K562 (cell line): ENCODE results near the gene NEMF. TPM values are rescaled to one million over a fixed set of nuclear protein-coding genes. Genes with fewer than 3 reads are reported as not detected.
A peak's percentile ranks its signal among the peaks of the same experiment; 100 is the strongest.

Experiments used
- ATAC-seq: fragments of 200-7000 bp; cut with Tn5 transposase; 3 replicates; pipeline ENCODE4 v1.9.1; 2020; ENCODE audit warnings: moderate library complexity
- BruUV-seq: library from RNA; stranded (reverse); fragments of 400-500 nt; replicated peaks from 2 replicates; lab custom pipeline; 2021; lab: Mats Ljungman, UMichigan
- CTCF ChIA-PET: fragments of 300-600 bp; formaldehyde crosslinking; extraction: SDS; loops from one replicate; lab custom pipeline; 2021; ENCODE audit warnings: low intra/inter-chr PET ratio; lab: Yijun Ruan, JAX
- POLR2A ChIA-PET: fragments of 300-600, 350-650 bp; sonication (Branson Sonifier 250); formaldehyde crosslinking; extraction: SDS; loops from one replicate; lab custom pipeline; 2021; ENCODE audit warnings: antibody characterized with exemption, inconsistent platforms; lab: Yijun Ruan, JAX
- DNase-seq, 4 experiments: peaks; one replicate each; pipeline versions ENCODE4 v3.0.0 to v3.0.0-alpha.2; 2011 to 2018; ENCODE audit warnings: low spot score in 3 of 4, mixed read lengths in 3 of 4; ENCODE audit errors: extremely low read depth in 1 of 4
- FAIRE-seq: peaks from 2 replicates; lab custom pipeline; 2011; peaks lifted over from hg19 to GRCh38; lab: Jason Lieb, UNC
- H2AFZ ChIP-seq: 2 replicates; pipeline ENCODE4 v1.6.0; 2011; ENCODE audit warnings: low read depth, low read length, control low read depth, inconsistent platforms
- H3K27ac ChIP-seq: fragments of 200-600 bp; 3 replicates; pipeline ENCODE4 v1.8.0; 2011; ENCODE audit warnings: low read depth, mild to moderate bottlenecking, control low read depth, inconsistent platforms, low read length, moderate library complexity, mixed read lengths; ENCODE audit errors: extremely low read depth
- H3K27me3 ChIP-seq, 2 experiments: fragments of 300-600 bp in 1 of 2; 2 replicates in 1 of 2; 3 replicates in 1 of 2; pipeline versions ENCODE4 v1.6.0 to v1.8.0; 2011; ENCODE audit warnings: inconsistent platforms in 2 of 2, low read length in 2 of 2, mild to moderate bottlenecking in 1 of 2, mixed read lengths in 1 of 2, moderate library complexity in 1 of 2; ENCODE audit not compliant: control insufficient read depth in 2 of 2, insufficient read depth in 2 of 2
- H3K36me3 ChIP-seq: fragments of 300-600 bp; 3 replicates; pipeline ENCODE4 v1.8.0; 2011; ENCODE audit warnings: mild to moderate bottlenecking, low read length, inconsistent platforms; ENCODE audit not compliant: control insufficient read depth, insufficient read depth
- H3K4me1 ChIP-seq, 2 experiments: fragments of 200-600 bp in 1 of 2; replicated peaks in 1 of 2; 2 replicates in 1 of 2; 3 replicates in 1 of 2; pipeline versions ENCODE4 v1.5.1 to v1.8.0; 2011; ENCODE audit warnings: inconsistent platforms in 2 of 2, low read length in 2 of 2, mild to moderate bottlenecking in 1 of 2, mixed read lengths in 1 of 2, moderate library complexity in 1 of 2; ENCODE audit not compliant: control insufficient read depth in 2 of 2, insufficient read depth in 2 of 2
- H3K4me2 ChIP-seq: 2 replicates; pipeline ENCODE4 v1.6.1; 2011; ENCODE audit warnings: low read length, control low read depth, inconsistent platforms, mixed read lengths; ENCODE audit not compliant: insufficient read depth
- H3K4me3 ChIP-seq: fragments of 200-600 bp; sonication (generic), shearing (Covaris generic); 2 replicates; pipeline ENCODE4 v1.5.1; 2016; ENCODE audit warnings: control low read depth, inconsistent platforms
- H3K79me2 ChIP-seq: fragments of 200-600 bp; 3 replicates; pipeline ENCODE4 v1.8.0; 2011; ENCODE audit warnings: low read length, inconsistent platforms; ENCODE audit not compliant: control insufficient read depth, insufficient read depth
- H3K9ac ChIP-seq, 2 experiments: 2 replicates each; pipeline versions ENCODE4 v1.6.0 to v1.6.1; 2011; ENCODE audit warnings: low read depth in 2 of 2, low read length in 2 of 2, control low read depth in 1 of 2, inconsistent platforms in 1 of 2, mild to moderate bottlenecking in 1 of 2, mixed read lengths in 1 of 2; ENCODE audit not compliant: insufficient read depth in 1 of 2
- H3K9me1 ChIP-seq: one replicate; pipeline ENCODE4 v1.6.0; 2011; ENCODE audit warnings: inconsistent platforms, mild to moderate bottlenecking, low read length, moderate library complexity; ENCODE audit not compliant: control insufficient read depth, insufficient read depth
- H3K9me3 ChIP-seq: replicated peaks from 2 replicates; pipeline ENCODE4 v1.5.1; 2011; ENCODE audit warnings: low read depth, low read length, inconsistent platforms; ENCODE audit not compliant: control insufficient read depth, insufficient read depth
- H4K20me1 ChIP-seq: replicated peaks from 2 replicates; pipeline ENCODE4 v1.6.1; 2011; ENCODE audit warnings: low read length, inconsistent platforms, mixed read lengths; ENCODE audit not compliant: control insufficient read depth, insufficient read depth
- CBFB ChIP-seq: sonication (generic); formaldehyde crosslinking; IDR thresholded peaks from 2 replicates; pipeline ENCODE4 v1.4.0; 2020; ENCODE audit warnings: mild to moderate bottlenecking, missing genetic modification reagents
- CBX5 ChIP-seq: IDR thresholded peaks from 2 replicates; pipeline ENCODE4 v1.6.1; 2014; ENCODE audit warnings: low read depth, borderline replicate concordance
- CXXC5 ChIP-seq: fragments of 250-450 bp; sonication (Bioruptor Pico); IDR thresholded peaks from 2 replicates; pipeline ENCODE4 v1.8.0; 2022; ENCODE audit warnings: inconsistent platforms, mild to moderate bottlenecking, moderate library complexity
- ELF2 ChIP-seq: fragments of 250-450 bp; sonication (Bioruptor Pico); IDR thresholded peaks from 2 replicates; pipeline ENCODE4 v1.5.0; 2021; ENCODE audit warnings: mild to moderate bottlenecking
- KLF13 ChIP-seq: fragments of 450-650 bp; IDR thresholded peaks from 2 replicates; pipeline ENCODE4 v1.6.1; 2016; ENCODE audit warnings: missing genetic modification characterization, low read depth, mild to moderate bottlenecking, missing compliant biosample characterization, moderate library complexity, borderline replicate concordance
- PTBP1 ChIP-seq: fragments of 200-400 bp; formaldehyde crosslinking; IDR thresholded peaks from 2 replicates; pipeline ENCODE4 v1.6.1; 2017; ENCODE audit warnings: low read depth, low read length
- THAP12 ChIP-seq: fragments of 250-450 bp; sonication (Bioruptor Pico); IDR thresholded peaks from 2 replicates; pipeline ENCODE4 v1.9.0; 2021; ENCODE audit warnings: mild to moderate bottlenecking, inconsistent platforms
- ZNF124 ChIP-seq: sonication (generic); formaldehyde crosslinking; IDR thresholded peaks from 2 replicates; pipeline ENCODE4 v1.8.1; 2022; ENCODE audit warnings: missing genetic modification reagents
- WGBS: fragments of 100-300 bp; shearing (Covaris generic); methylation state at CpG from one replicate; pipeline ENCODE4 v1.1.6; 2016; ENCODE audit warnings: low coverage, mixed read lengths; ENCODE audit not compliant: insufficient coverage; ENCODE audit errors: missing lambda C conversion rate; 5-methylcytosine and 5-hydroxymethylcytosine counted together
- in situ Hi-C: fragments of 300-500 bp; cut with MboI; formaldehyde crosslinking; loops from 4 replicates; pipeline ENCODE4 v1.15.0; 2018; ENCODE audit warnings: inconsistent platforms, mixed read lengths
- intact Hi-C: fragments of 100-400 bp; cut with micrococcal nuclease; formaldehyde crosslinking; loops from 2 replicates; pipeline ENCODE4 v1.14.2; 2022
- polyA plus RNA-seq, 8 experiments: library from polyadenylated mRNA; depleted of rRNA in 4 of 8; stranded (reverse) in 5 of 8; unstranded in 3 of 8; fragments of >200 nt; fragmentation: Nextera tagmentation in 2 of 8; fragmentation: Illumina TruSeq in 1 of 8; extraction: Ambion mirVana in 2 of 8; extraction: Trizol in 1 of 8; gene quantifications; 2 replicates each; pipeline versions ENCODE4 v1.2.1 to v1.2.3, GENCODE V29; 2011 to 2014; ENCODE audit warnings: inconsistent platforms in 1 of 8, missing spikeins in 1 of 8
- total RNA-seq, 7 experiments: library from RNA; depleted of rRNA in 6 of 7; stranded (reverse); fragments of >200 nt in 6 of 7; fragmentation: Illumina TruSeq in 2 of 7; extraction: Trizol in 2 of 7; gene quantifications; 2 replicates each; pipeline versions ENCODE4 v1.2.1 to v1.2.3, GENCODE V29; 2011 to 2021; ENCODE audit warnings: low replicate concordance in 1 of 7
- TF ChIP-seq, protein P1 (sequence below), 2 experiments: fragments of 150-350 bp in 1 of 2; IDR thresholded peaks; 2 replicates each; pipeline ENCODE4 v1.6.1; 2012 to 2016; ENCODE audit warnings: low read depth in 2 of 2, low read length in 2 of 2, mild to moderate bottlenecking in 1 of 2, moderate library complexity in 1 of 2
- TF ChIP-seq, protein P2 (sequence below): fragments of 200-800 bp; sonication (Bioruptor generic); IDR thresholded peaks from 2 replicates; pipeline ENCODE4 v1.6.1; 2017; ENCODE audit warnings: missing genetic modification characterization, missing compliant biosample characterization
- TF ChIP-seq, protein P3 (sequence below): fragments of 250-450 bp; sonication (Bioruptor Pico); IDR thresholded peaks from 2 replicates; pipeline ENCODE4 v1.4.0; 2020; ENCODE audit warnings: mild to moderate bottlenecking
- TF ChIP-seq, protein P4 (sequence below): sonication (generic); formaldehyde crosslinking; IDR thresholded peaks from 2 replicates; pipeline ENCODE4 v1.9.0; 2022; ENCODE audit warnings: mild to moderate bottlenecking, missing genetic modification reagents

NEMF gene
- total and polyA plus RNA-seq, 9 of the 15 experiments (the other 6 are each of a cell fraction or from before 2014, with no cell fraction given), result 38.8 to 94.4 (median 61.0) TPM

- Histone ChIP-seq H3K79me2 (no peaks in the 10 kb centered on the region), H3K4me2 (no peak overlapping the region; the same call in 1 of the 2 replicates), H3K27me3 (no peaks in the 10 kb centered on the region), H3K9me3 (no peaks in the 10 kb centered on the region), H3K4me1 (peaks cover 17 to 29% of the 10 kb centered on the region in 2 experiments), H3K4me3 (no peak overlapping the region), H4K20me1 (no peaks in the 10 kb centered on the region), H3K36me3 (no peaks in the 10 kb centered on the region), H3K9me1 (no peaks in the 10 kb centered on the region), H2AFZ (peak overlapping the region; percentile 80), H3K27ac (no peak overlapping the region; the same call in 2 of the 3 replicates), H3K9ac (no peak overlapping the region)
- FAIRE-seq, result peak; percentile 88
- in situ Hi-C loops (no loop called here), intact Hi-C loops (no loop called here)
- no peak for DNase-seq
- CTCF ChIA-PET, result interaction anchor here (0.6 kb wide), 1 partner anchor 17 kb away, joined by 4 read pairs; no protein-coding TSS in a partner anchor
- POLR2A ChIA-PET, result interaction anchor here (0.9 to 2.3 kb wide), 4 partner anchors 10 to 21 kb away, joined by 3 to 12 read pairs (median 3); partner anchors contain the start of gene ARF6
- no TSS peak for BruUV-seq
- peak; percentile 78 for ATAC-seq
- WGBS, result 40% methylated on average over 4 of the region's 4 CpGs
- TF ChIP-seq CBFB (CRISPR knock-in tag), result no peak
- TF ChIP-seq THAP12, result no peak
- TF ChIP-seq, protein P1, sequence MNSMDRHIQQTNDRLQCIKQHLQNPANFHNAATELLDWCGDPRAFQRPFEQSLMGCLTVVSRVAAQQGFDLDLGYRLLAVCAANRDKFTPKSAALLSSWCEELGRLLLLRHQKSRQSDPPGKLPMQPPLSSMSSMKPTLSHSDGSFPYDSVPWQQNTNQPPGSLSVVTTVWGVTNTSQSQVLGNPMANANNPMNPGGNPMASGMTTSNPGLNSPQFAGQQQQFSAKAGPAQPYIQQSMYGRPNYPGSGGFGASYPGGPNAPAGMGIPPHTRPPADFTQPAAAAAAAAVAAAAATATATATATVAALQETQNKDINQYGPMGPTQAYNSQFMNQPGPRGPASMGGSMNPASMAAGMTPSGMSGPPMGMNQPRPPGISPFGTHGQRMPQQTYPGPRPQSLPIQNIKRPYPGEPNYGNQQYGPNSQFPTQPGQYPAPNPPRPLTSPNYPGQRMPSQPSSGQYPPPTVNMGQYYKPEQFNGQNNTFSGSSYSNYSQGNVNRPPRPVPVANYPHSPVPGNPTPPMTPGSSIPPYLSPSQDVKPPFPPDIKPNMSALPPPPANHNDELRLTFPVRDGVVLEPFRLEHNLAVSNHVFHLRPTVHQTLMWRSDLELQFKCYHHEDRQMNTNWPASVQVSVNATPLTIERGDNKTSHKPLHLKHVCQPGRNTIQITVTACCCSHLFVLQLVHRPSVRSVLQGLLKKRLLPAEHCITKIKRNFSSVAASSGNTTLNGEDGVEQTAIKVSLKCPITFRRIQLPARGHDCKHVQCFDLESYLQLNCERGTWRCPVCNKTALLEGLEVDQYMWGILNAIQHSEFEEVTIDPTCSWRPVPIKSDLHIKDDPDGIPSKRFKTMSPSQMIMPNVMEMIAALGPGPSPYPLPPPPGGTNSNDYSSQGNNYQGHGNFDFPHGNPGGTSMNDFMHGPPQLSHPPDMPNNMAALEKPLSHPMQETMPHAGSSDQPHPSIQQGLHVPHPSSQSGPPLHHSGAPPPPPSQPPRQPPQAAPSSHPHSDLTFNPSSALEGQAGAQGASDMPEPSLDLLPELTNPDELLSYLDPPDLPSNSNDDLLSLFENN (IDR thresholded peaks at IDR 0.05; ENCODE audit: low read depth in 2 of 2, low read length in 2 of 2), result no peak
- TF ChIP-seq ELF2 (CRISPR knock-in tag), result no peak
- TF ChIP-seq, protein P2, sequence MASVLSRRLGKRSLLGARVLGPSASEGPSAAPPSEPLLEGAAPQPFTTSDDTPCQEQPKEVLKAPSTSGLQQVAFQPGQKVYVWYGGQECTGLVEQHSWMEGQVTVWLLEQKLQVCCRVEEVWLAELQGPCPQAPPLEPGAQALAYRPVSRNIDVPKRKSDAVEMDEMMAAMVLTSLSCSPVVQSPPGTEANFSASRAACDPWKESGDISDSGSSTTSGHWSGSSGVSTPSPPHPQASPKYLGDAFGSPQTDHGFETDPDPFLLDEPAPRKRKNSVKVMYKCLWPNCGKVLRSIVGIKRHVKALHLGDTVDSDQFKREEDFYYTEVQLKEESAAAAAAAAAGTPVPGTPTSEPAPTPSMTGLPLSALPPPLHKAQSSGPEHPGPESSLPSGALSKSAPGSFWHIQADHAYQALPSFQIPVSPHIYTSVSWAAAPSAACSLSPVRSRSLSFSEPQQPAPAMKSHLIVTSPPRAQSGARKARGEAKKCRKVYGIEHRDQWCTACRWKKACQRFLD (CRISPR knock-in tag), result peak; percentile 11; the same call in 1 of the 2 replicates
- TF ChIP-seq, protein P3, sequence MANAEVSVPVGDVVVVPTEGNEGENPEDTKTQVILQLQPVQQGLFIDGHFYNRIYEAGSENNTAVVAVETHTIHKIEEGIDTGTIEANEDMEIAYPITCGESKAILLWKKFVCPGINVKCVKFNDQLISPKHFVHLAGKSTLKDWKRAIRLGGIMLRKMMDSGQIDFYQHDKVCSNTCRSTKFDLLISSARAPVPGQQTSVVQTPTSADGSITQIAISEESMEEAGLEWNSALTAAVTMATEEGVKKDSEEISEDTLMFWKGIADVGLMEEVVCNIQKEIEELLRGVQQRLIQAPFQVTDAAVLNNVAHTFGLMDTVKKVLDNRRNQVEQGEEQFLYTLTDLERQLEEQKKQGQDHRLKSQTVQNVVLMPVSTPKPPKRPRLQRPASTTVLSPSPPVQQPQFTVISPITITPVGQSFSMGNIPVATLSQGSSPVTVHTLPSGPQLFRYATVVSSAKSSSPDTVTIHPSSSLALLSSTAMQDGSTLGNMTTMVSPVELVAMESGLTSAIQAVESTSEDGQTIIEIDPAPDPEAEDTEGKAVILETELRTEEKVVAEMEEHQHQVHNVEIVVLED (CRISPR knock-in tag), result no peak
- TF ChIP-seq ZNF124 (CRISPR knock-in tag), result no peak
- TF ChIP-seq CBX5, result no peak
- TF ChIP-seq PTBP1, result no peak
- no peak for TF ChIP-seq CXXC5 (CRISPR knock-in tag)
- TF ChIP-seq KLF13, result no peak
- TF ChIP-seq, protein P4, sequence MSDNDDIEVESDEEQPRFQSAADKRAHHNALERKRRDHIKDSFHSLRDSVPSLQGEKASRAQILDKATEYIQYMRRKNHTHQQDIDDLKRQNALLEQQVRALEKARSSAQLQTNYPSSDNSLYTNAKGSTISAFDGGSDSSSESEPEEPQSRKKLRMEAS (CRISPR knock-in tag), result no peak
Measured at GRCh38 chr14:49881350-49882001, 28.9 kb upstream of the NEMF start.
